Measurements from ENCODE around the gene LIX1.

- TF ChIP-seq CTCF (IDR thresholded peaks at IDR 0.05) (peak in 3 of 4 experiments; percentile 31 to 51 (median 50)), POLR2A (IDR thresholded peaks at IDR 0.05) (no peak), POLR2AphosphoS5 (IDR thresholded peaks at IDR 0.05) (no peak)
Measured at GRCh38 chr5:97142521-97143254, at the start of gene LIX1.

Data from prostate gland (tissue), 2 donors.